Measurements from ENCODE around the gene ZCCHC7.

The ZCCHC7 gene

DNA sequence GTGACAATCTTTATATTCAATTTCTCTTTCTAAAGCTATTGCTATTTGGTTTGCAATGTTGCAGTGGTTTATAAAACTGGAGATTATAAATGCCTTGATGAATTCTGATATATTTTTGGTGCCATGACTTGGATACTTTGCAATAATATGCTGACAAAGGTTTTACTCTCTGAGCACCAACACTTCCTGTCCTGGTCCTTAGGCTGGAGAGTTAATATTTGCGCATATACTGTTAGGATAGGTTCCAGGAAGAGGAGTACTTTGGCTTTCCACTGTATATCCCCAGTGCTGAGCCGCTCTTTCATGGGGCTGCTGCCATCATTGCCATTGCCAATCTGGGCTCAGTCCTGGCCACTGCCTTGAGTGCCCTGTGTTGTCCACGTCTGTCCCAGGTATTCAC, 139.6 kb downstream of the ZCCHC7 start:
- H3K36me3 ChIP-seq (ENCODE audit: control insufficient read depth in 1 of 2, insufficient read depth in 2 of 2, low read length in 2 of 2) = no peaks in the 10 kb centered on the region
- H3K9ac ChIP-seq (ENCODE audit: low read depth in 1 of 2, low read length in 2 of 2) = no peak overlapping the region
- H3K4me1 ChIP-seq (ENCODE audit: control insufficient read depth in 1 of 2, insufficient read depth in 2 of 2, low read length in 2 of 2) = no peaks in the 10 kb centered on the region
- H3K27ac ChIP-seq (ENCODE audit: low read depth, low read length) = no peak overlapping the region
- H3K9me3 ChIP-seq (ENCODE audit: control insufficient read depth in 1 of 2, low read length in 2 of 2) = no peaks in the 10 kb centered on the region
- H3K27me3 ChIP-seq (ENCODE audit: control insufficient read depth in 1 of 2, insufficient read depth in 2 of 2, low read length in 2 of 2) = no peaks in the 10 kb centered on the region
- no peak overlapping the region for H3K4me3 ChIP-seq (ENCODE audit: low read depth in 1 of 2, low read length in 2 of 2)

- Histone ChIP-seq H3K4me1 (ENCODE audit: control insufficient read depth in 1 of 2, insufficient read depth in 2 of 2, low read length in 2 of 2) (no peaks in the 10 kb centered on the region), H3K36me3 (ENCODE audit: control insufficient read depth in 1 of 2, insufficient read depth in 2 of 2, low read length in 2 of 2) (no peaks in the 10 kb centered on the region), H3K9me3 (ENCODE audit: control insufficient read depth in 1 of 2, low read length in 2 of 2) (no peaks in the 10 kb centered on the region), H3K4me3 (ENCODE audit: low read depth in 1 of 2, low read length in 2 of 2) (no peak overlapping the region), H3K27me3 (ENCODE audit: control insufficient read depth in 1 of 2, insufficient read depth in 2 of 2, low read length in 2 of 2) (no peaks in the 10 kb centered on the region), H3K27ac (ENCODE audit: low read depth, low read length) (no peak overlapping the region), H3K9ac (ENCODE audit: low read depth in 1 of 2, low read length in 2 of 2) (no peak overlapping the region)
Observed at GRCh38 chr9:37262410-37262809, 142.0 kb downstream of the ZCCHC7 start.

DNA sequence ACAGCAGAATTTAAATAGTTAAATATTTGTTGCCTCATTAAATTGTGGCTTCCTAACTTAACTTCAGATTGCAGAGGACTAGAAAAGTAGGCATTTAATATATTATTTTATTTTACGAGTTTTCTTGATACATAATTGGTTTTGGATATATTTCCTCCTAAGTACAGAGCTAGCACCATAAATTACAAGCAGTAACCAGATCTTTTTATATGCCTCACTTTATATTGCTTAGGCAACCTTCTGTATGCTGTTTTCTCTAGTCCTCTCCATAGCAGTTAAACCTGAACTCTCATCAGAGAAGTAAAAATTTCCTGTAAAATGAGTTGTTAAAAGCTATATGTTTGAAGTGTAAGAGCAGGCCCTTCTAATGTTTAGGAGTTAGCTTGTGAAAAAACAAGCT, 144.2 kb downstream of the ZCCHC7 start:
- Histone ChIP-seq H3K9ac (ENCODE audit: low read depth in 1 of 2, low read length in 2 of 2) (no peak overlapping the region), H3K4me1 (ENCODE audit: control insufficient read depth in 1 of 2, insufficient read depth in 2 of 2, low read length in 2 of 2) (no peaks in the 10 kb centered on the region), H3K9me3 (ENCODE audit: control insufficient read depth in 1 of 2, low read length in 2 of 2) (no peaks in the 10 kb centered on the region), H3K27me3 (ENCODE audit: control insufficient read depth in 1 of 2, insufficient read depth in 2 of 2, low read length in 2 of 2) (no peaks in the 10 kb centered on the region), H3K36me3 (ENCODE audit: control insufficient read depth in 1 of 2, insufficient read depth in 2 of 2, low read length in 2 of 2) (no peaks in the 10 kb centered on the region), H3K4me3 (ENCODE audit: low read depth in 1 of 2, low read length in 2 of 2) (no peak overlapping the region), H3K27ac (ENCODE audit: low read depth, low read length) (no peak overlapping the region)

DNA sequence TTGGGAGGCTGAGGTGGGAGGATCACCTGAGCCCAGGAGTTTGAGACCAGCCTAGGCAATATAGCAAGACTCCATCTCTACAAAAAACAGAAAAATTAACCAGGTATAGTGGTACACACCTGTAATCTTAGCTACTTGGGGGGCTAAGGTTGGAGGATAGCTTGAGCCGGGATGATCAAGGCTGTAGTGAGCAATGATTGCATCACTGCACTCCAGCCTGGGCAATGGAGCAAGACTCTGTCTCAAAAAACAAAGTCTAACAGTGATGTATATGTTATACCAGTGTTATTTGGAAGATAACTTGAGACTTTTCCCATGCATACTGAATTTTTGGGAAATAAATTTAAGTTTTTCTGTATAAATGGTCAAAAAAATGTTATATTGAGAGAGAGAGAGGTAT, 146.3 kb downstream of the ZCCHC7 start:
- Histone ChIP-seq H3K9ac (ENCODE audit: low read depth in 1 of 2, low read length in 2 of 2) (no peak overlapping the region), H3K36me3 (ENCODE audit: control insufficient read depth in 1 of 2, insufficient read depth in 2 of 2, low read length in 2 of 2) (no peaks in the 10 kb centered on the region), H3K9me3 (ENCODE audit: control insufficient read depth in 1 of 2, low read length in 2 of 2) (no peaks in the 10 kb centered on the region), H3K4me1 (ENCODE audit: control insufficient read depth in 1 of 2, insufficient read depth in 2 of 2, low read length in 2 of 2) (no peaks in the 10 kb centered on the region), H3K4me3 (ENCODE audit: low read depth in 1 of 2, low read length in 2 of 2) (no peak overlapping the region), H3K27ac (ENCODE audit: low read depth, low read length) (no peak overlapping the region), H3K27me3 (ENCODE audit: control insufficient read depth in 1 of 2, insufficient read depth in 2 of 2, low read length in 2 of 2) (no peaks in the 10 kb centered on the region)

- no peaks in the 10 kb centered on the region for H3K27me3 ChIP-seq (ENCODE audit: control insufficient read depth in 1 of 2, insufficient read depth in 2 of 2, low read length in 2 of 2)
- no peaks in the 10 kb centered on the region for H3K36me3 ChIP-seq (ENCODE audit: control insufficient read depth in 1 of 2, insufficient read depth in 2 of 2, low read length in 2 of 2)
Observed at GRCh38 chr9:37269221-37269620, 148.8 kb downstream of the ZCCHC7 start.

DNA sequence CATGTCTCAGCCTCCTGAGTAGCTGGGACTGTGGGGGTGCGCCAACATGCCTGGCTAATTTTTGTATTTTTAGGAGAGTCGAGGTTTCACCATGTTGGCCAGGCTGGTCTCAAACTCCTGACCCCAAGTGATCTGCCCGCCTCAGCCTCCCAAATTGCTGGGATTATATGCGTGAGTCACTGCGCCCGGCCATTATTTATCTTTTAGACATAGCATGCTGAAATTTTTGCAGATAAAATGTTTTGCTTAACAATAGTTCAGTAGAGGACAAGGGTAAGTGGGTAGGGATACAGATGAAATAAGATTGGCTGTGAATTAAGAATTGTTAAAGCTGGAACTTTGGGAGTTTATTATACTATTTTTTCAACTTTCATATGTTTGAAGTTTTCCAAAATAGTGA, 151.3 kb downstream of the ZCCHC7 start:
- no peaks in the 10 kb centered on the region for H3K27me3 ChIP-seq (ENCODE audit: control insufficient read depth in 1 of 2, insufficient read depth in 2 of 2, low read length in 2 of 2)
- no peak overlapping the region for H3K27ac ChIP-seq (ENCODE audit: low read depth, low read length)
- no peaks in the 10 kb centered on the region for H3K36me3 ChIP-seq (ENCODE audit: control insufficient read depth in 1 of 2, insufficient read depth in 2 of 2, low read length in 2 of 2)
- H3K9me3 ChIP-seq (ENCODE audit: control insufficient read depth in 1 of 2, low read length in 2 of 2) = peaks cover 2 to 5% of the 10 kb centered on the region in 2 donors
- H3K9ac ChIP-seq (ENCODE audit: low read depth in 1 of 2, low read length in 2 of 2) = no peak overlapping the region
- H3K4me1 ChIP-seq (ENCODE audit: control insufficient read depth in 1 of 2, insufficient read depth in 2 of 2, low read length in 2 of 2) = no peaks in the 10 kb centered on the region
- H3K4me3 ChIP-seq (ENCODE audit: low read depth in 1 of 2, low read length in 2 of 2) = no peak overlapping the region

More at GRCh38 chr9:37269221-37269620, 148.8 kb downstream of the ZCCHC7 start:
- Histone ChIP-seq H3K27ac (ENCODE audit: low read depth, low read length) (no peak overlapping the region), H3K9me3 (ENCODE audit: control insufficient read depth in 1 of 2, low read length in 2 of 2) (peaks cover 2 to 5% of the 10 kb centered on the region in 2 donors), H3K9ac (ENCODE audit: low read depth in 1 of 2, low read length in 2 of 2) (no peak overlapping the region), H3K4me3 (ENCODE audit: low read depth in 1 of 2, low read length in 2 of 2) (no peak overlapping the region), H3K4me1 (ENCODE audit: control insufficient read depth in 1 of 2, insufficient read depth in 2 of 2, low read length in 2 of 2) (no peaks in the 10 kb centered on the region)

DNA sequence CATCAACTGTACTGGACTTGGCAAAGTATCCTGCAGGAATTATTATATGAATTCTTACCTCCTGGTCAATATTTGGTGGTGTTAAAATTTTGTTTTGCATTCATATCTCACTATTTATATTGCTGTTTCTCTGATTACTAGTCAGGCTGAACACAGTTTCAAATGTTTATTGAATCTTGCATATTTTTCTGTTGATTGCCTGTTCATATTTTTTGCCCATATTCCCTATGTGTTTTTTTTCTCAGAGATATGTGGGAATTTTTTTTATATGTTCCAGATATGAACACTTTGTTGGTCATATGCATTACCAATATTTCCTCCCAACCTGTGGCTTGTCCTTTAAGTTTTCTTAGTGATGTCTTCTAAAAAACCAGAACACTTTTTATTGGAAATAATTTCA, 153.2 kb downstream of the ZCCHC7 start:
- H3K9ac ChIP-seq (ENCODE audit: low read depth in 1 of 2, low read length in 2 of 2) = no peak overlapping the region
- H3K36me3 ChIP-seq (ENCODE audit: control insufficient read depth in 1 of 2, insufficient read depth in 2 of 2, low read length in 2 of 2) = no peaks in the 10 kb centered on the region
- H3K27ac ChIP-seq (ENCODE audit: low read depth, low read length) = no peak overlapping the region
- no peaks in the 10 kb centered on the region for H3K27me3 ChIP-seq (ENCODE audit: control insufficient read depth in 1 of 2, insufficient read depth in 2 of 2, low read length in 2 of 2)
- H3K9me3 ChIP-seq (ENCODE audit: control insufficient read depth in 1 of 2, low read length in 2 of 2) = peaks cover 2 to 5% of the 10 kb centered on the region in 2 donors
- H3K4me1 ChIP-seq (ENCODE audit: control insufficient read depth in 1 of 2, insufficient read depth in 2 of 2, low read length in 2 of 2) = no peaks in the 10 kb centered on the region
- H3K4me3 ChIP-seq (ENCODE audit: low read depth in 1 of 2, low read length in 2 of 2) = no peak overlapping the region

- no peak overlapping the region for H3K4me3 ChIP-seq (ENCODE audit: low read depth in 1 of 2, low read length in 2 of 2)
- H3K27me3 ChIP-seq (ENCODE audit: control insufficient read depth in 1 of 2, insufficient read depth in 2 of 2, low read length in 2 of 2) = no peaks in the 10 kb centered on the region
- H3K27ac ChIP-seq (ENCODE audit: low read depth, low read length) = no peak overlapping the region
- H3K9ac ChIP-seq (ENCODE audit: low read depth in 1 of 2, low read length in 2 of 2) = no peak overlapping the region
- H3K4me1 ChIP-seq (ENCODE audit: control insufficient read depth in 1 of 2, insufficient read depth in 2 of 2, low read length in 2 of 2) = no peaks in the 10 kb centered on the region
- H3K9me3 ChIP-seq (ENCODE audit: control insufficient read depth in 1 of 2, low read length in 2 of 2) = no peaks in the 10 kb centered on the region
- H3K36me3 ChIP-seq (ENCODE audit: control insufficient read depth in 1 of 2, insufficient read depth in 2 of 2, low read length in 2 of 2) = no peaks in the 10 kb centered on the region
Observed at GRCh38 chr9:37281541-37281940, 161.2 kb downstream of the ZCCHC7 start.

- Histone ChIP-seq H3K9me3 (ENCODE audit: control insufficient read depth in 1 of 2, low read length in 2 of 2) (no peaks in the 10 kb centered on the region), H3K27ac (ENCODE audit: low read depth, low read length) (no peak overlapping the region), H3K9ac (ENCODE audit: low read depth in 1 of 2, low read length in 2 of 2) (no peak overlapping the region), H3K27me3 (ENCODE audit: control insufficient read depth in 1 of 2, insufficient read depth in 2 of 2, low read length in 2 of 2) (no peaks in the 10 kb centered on the region), H3K4me1 (ENCODE audit: control insufficient read depth in 1 of 2, insufficient read depth in 2 of 2, low read length in 2 of 2) (no peaks in the 10 kb centered on the region), H3K36me3 (ENCODE audit: control insufficient read depth in 1 of 2, insufficient read depth in 2 of 2, low read length in 2 of 2) (no peaks in the 10 kb centered on the region), H3K4me3 (ENCODE audit: low read depth in 1 of 2, low read length in 2 of 2) (no peak overlapping the region)
Observed at GRCh38 chr9:37283730-37284325, 163.5 kb downstream of the ZCCHC7 start.

DNA sequence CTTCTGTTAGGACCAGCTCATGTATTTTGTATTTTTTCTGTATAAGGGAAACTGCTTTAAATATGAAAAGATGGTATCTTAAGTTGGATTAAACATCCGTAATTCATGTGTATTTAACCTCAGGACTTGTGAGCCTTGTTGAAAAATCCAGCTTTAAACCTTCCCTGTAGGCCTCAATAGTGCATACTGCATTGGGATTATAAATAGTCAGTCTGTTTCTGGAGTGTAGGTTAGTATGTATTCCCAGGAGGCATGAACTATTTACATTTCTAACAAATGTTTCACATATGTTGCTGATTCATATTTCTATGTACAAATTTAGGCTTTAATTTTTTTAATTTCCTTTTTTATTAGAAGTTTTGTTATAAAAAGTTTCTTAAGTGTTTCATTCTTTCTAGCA, 164.3 kb downstream of the ZCCHC7 start:
- H3K9me3 ChIP-seq (ENCODE audit: control insufficient read depth in 1 of 2, low read length in 2 of 2) = no peaks in the 10 kb centered on the region
- H3K36me3 ChIP-seq (ENCODE audit: control insufficient read depth in 1 of 2, insufficient read depth in 2 of 2, low read length in 2 of 2) = no peaks in the 10 kb centered on the region
- no peaks in the 10 kb centered on the region for H3K27me3 ChIP-seq (ENCODE audit: control insufficient read depth in 1 of 2, insufficient read depth in 2 of 2, low read length in 2 of 2)
- no peak overlapping the region for H3K9ac ChIP-seq (ENCODE audit: low read depth in 1 of 2, low read length in 2 of 2)
- H3K4me1 ChIP-seq (ENCODE audit: control insufficient read depth in 1 of 2, insufficient read depth in 2 of 2, low read length in 2 of 2) = no peaks in the 10 kb centered on the region
- H3K4me3 ChIP-seq (ENCODE audit: low read depth in 1 of 2, low read length in 2 of 2) = no peak overlapping the region
- no peak overlapping the region for H3K27ac ChIP-seq (ENCODE audit: low read depth, low read length)

Data from duodenal mucosa (tissue), 2 donors.